ENCODE data around the gene PARD3B.

PARD3B gene

DNA sequence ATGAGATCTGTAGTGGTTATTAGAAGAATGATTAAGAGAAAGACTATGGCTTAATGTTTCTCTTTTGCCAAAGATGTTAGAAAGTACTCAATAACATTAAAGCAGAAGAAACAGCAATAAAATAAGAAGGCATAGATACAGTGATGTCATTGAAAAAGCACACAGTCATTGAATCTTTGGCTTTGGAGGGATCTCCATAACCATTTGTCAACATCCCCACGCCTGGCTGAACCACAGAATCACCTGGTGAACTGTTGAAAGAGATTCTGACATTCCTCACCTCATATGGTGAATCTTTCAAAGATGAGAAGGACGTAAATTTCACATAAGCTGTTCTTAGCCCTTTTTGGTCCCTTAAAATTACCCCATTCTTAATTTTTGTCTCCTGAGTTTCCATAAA lies 812.5 kb downstream of the PARD3B start:
- no peak for DNase-seq (ENCODE audit: low spot score)
- ATAC-seq (ENCODE audit: low read depth) = no peak
- Histone ChIP-seq H3K4me3 (ENCODE audit: severe bottlenecking) (no peak overlapping the region), H3K27me3 (ENCODE audit: insufficient read depth, poor library complexity, severe bottlenecking) (no peaks in the 10 kb centered on the region), H3K9me3 (ENCODE audit: severe bottlenecking) (no peaks in the 10 kb centered on the region), H3K4me1 (ENCODE audit: insufficient read depth, poor library complexity, severe bottlenecking) (peaks cover 19% of the 10 kb centered on the region), H3K36me3 (ENCODE audit: low read depth) (no peaks in the 10 kb centered on the region), H3K27ac (ENCODE audit: poor library complexity, severe bottlenecking) (no peak overlapping the region)
- TF ChIP-seq, protein P1, sequence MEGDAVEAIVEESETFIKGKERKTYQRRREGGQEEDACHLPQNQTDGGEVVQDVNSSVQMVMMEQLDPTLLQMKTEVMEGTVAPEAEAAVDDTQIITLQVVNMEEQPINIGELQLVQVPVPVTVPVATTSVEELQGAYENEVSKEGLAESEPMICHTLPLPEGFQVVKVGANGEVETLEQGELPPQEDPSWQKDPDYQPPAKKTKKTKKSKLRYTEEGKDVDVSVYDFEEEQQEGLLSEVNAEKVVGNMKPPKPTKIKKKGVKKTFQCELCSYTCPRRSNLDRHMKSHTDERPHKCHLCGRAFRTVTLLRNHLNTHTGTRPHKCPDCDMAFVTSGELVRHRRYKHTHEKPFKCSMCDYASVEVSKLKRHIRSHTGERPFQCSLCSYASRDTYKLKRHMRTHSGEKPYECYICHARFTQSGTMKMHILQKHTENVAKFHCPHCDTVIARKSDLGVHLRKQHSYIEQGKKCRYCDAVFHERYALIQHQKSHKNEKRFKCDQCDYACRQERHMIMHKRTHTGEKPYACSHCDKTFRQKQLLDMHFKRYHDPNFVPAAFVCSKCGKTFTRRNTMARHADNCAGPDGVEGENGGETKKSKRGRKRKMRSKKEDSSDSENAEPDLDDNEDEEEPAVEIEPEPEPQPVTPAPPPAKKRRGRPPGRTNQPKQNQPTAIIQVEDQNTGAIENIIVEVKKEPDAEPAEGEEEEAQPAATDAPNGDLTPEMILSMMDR (IDR thresholded peaks at IDR 0.05; ENCODE audit: poor library complexity, severe bottlenecking) = no peak

DNA sequence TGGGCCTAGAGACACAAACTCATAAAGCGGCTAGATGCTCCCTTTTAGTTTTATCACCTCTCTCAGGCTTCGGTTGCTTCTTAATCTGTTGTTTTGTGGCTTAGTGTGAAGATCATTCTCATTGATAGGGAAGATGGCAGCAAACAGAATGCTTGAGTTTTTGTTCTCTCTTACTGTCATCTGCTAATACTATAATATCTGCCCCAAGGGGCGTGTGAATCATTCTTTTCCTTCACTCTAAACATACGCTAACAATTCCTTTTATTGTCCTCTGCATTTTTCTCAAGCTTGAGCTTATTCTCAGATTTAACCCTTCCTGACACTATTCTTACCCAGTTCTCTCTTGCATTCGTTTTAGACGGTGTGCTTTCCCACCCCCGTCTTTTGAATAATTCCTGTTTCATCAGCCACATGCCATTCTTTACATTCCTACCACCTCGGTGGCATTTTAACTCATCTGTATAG lies 813.1 kb downstream of the PARD3B start:
- Histone ChIP-seq H3K27ac (ENCODE audit: poor library complexity, severe bottlenecking) (no peak overlapping the region), H3K4me1 (ENCODE audit: insufficient read depth, poor library complexity, severe bottlenecking) (peaks cover 13% of the 10 kb centered on the region), H3K9me3 (ENCODE audit: severe bottlenecking) (no peaks in the 10 kb centered on the region), H3K27me3 (ENCODE audit: insufficient read depth, poor library complexity, severe bottlenecking) (no peaks in the 10 kb centered on the region), H3K36me3 (ENCODE audit: low read depth) (no peaks in the 10 kb centered on the region), H3K4me3 (ENCODE audit: severe bottlenecking) (no peak overlapping the region)
- ATAC-seq (ENCODE audit: low read depth) (peak; percentile 4; the same call in 1 of the 3 replicates), DNase-seq (ENCODE audit: low spot score) (no peak)
- TF ChIP-seq, protein P1 (IDR thresholded peaks at IDR 0.05; ENCODE audit: poor library complexity, severe bottlenecking) = no peak

DNA sequence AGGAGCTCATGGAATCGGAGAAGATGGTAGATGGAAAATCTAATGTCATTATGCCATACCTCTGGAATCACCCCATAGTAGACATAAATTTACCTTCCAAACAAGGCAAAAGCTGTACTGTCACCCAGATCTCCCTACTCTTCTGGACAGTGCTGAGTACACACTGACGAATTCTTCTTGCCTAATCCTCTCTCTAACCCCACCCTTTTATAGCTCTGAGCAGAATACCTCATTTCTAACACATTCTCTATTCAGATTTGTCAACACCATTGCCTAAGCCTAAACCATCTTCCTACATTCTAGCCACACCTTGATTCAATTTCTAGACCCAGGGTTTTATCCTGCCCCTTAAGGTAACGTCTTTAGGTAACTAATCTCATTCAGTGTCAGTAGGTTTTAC lies 816.0 kb downstream of the PARD3B start:
- Histone ChIP-seq H3K36me3 (ENCODE audit: low read depth) (no peaks in the 10 kb centered on the region), H3K4me1 (ENCODE audit: insufficient read depth, poor library complexity, severe bottlenecking) (peaks cover 13% of the 10 kb centered on the region), H3K4me3 (ENCODE audit: severe bottlenecking) (no peak overlapping the region), H3K27ac (ENCODE audit: poor library complexity, severe bottlenecking) (peak overlapping the region; percentile 27), H3K9me3 (ENCODE audit: severe bottlenecking) (no peaks in the 10 kb centered on the region), H3K27me3 (ENCODE audit: insufficient read depth, poor library complexity, severe bottlenecking) (no peaks in the 10 kb centered on the region)
- ATAC-seq (ENCODE audit: low read depth) (peak; percentile 99), DNase-seq (ENCODE audit: low spot score) (no peak)
- TF ChIP-seq, protein P1 (IDR thresholded peaks at IDR 0.05; ENCODE audit: poor library complexity, severe bottlenecking) = no peak

DNA sequence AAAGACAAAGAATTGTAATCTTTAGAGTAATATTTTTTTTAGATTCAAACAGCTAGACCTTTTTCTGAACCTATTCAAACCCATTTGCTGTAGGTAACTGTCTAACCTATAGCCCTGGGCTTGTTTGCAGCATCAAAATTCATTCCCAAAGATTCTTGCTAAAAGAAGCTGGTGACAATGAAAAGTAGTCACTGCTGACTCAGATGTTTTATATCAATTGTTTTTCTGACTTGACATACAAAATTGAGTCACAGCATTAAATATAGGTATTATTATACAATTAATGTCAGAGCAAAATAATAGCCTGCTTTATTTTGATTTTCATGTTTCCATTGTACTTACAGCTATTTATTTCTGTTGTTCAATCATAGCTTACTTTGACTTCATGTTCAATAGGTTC lies 816.7 kb downstream of the PARD3B start:
- no peak overlapping the region for H3K4me3 ChIP-seq (ENCODE audit: severe bottlenecking)
- TF ChIP-seq, protein P1 (IDR thresholded peaks at IDR 0.05; ENCODE audit: poor library complexity, severe bottlenecking) = no peak
- ATAC-seq (ENCODE audit: low read depth) (no peak), DNase-seq (ENCODE audit: low spot score) (no peak)
- H3K9me3 ChIP-seq (ENCODE audit: severe bottlenecking) = no peaks in the 10 kb centered on the region
- H3K27ac ChIP-seq (ENCODE audit: poor library complexity, severe bottlenecking) = peak overlapping the region; percentile 27
- no peaks in the 10 kb centered on the region for H3K27me3 ChIP-seq (ENCODE audit: insufficient read depth, poor library complexity, severe bottlenecking)
- H3K4me1 ChIP-seq (ENCODE audit: insufficient read depth, poor library complexity, severe bottlenecking) = peaks cover 13% of the 10 kb centered on the region
- no peaks in the 10 kb centered on the region for H3K36me3 ChIP-seq (ENCODE audit: low read depth)

DNA sequence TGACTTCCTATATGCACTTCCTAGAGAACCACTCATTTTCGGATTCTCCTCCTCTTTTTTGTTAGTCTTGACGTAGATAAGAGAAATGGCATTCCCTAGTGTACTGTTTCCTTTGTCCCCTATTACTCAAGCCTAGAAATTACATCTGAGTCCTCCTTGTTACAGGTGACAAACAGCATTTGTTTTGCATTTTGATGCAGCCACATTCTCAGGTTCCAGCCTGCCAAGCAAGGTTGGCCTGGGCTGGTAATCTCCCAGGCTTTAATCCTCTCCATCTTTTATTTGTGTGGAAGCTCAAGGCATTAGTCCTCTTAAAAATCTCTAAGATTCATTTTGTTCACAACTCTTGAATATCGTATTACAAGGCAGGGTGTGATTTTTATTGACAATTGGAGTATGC lies 819.0 kb downstream of the PARD3B start:
- no peak overlapping the region for H3K4me3 ChIP-seq (ENCODE audit: severe bottlenecking)
- ATAC-seq (ENCODE audit: low read depth) (no peak), DNase-seq (ENCODE audit: low spot score) (no peak)
- peaks cover 9% of the 10 kb centered on the region for H3K4me1 ChIP-seq (ENCODE audit: insufficient read depth, poor library complexity, severe bottlenecking)
- no peak overlapping the region for H3K27ac ChIP-seq (ENCODE audit: poor library complexity, severe bottlenecking)
- H3K36me3 ChIP-seq (ENCODE audit: low read depth) = no peaks in the 10 kb centered on the region
- TF ChIP-seq, protein P1 (IDR thresholded peaks at IDR 0.05; ENCODE audit: poor library complexity, severe bottlenecking) = no peak
- no peaks in the 10 kb centered on the region for H3K9me3 ChIP-seq (ENCODE audit: severe bottlenecking)
- no peaks in the 10 kb centered on the region for H3K27me3 ChIP-seq (ENCODE audit: insufficient read depth, poor library complexity, severe bottlenecking)
